Uterus (tissue), 4 donors: Measurements from ENCODE around the gene UPF3B. TPM values are rescaled to one million over a fixed set of nuclear protein-coding genes. Genes with fewer than 3 reads are reported as not detected.
A peak's percentile ranks its signal among the peaks of the same experiment; 100 is the strongest.

ENCODE experiments used
- DNase-seq, 2 donors: peaks; one replicate each; pipeline ENCODE4 v3.0.0-alpha.2; 2019 to 2020
- H3K27ac ChIP-seq, 2 donors: fragments of 200-600 bp; sonication (generic); 1 replicate in 1 of 2; 2 replicates in 1 of 2; pipeline ENCODE4 v1.5.1; 2016 to 2018
- H3K27me3 ChIP-seq, 2 donors: fragments of 200-600 bp; sonication (generic); one replicate each; pipeline ENCODE4 v1.5.1; 2018 to 2019; ENCODE audit warnings: control low read depth in 1 of 2
- H3K36me3 ChIP-seq, 2 donors: fragments of 200-600 bp; sonication (generic); one replicate each; pipeline ENCODE4 v1.5.1; 2019; ENCODE audit warnings: control low read depth in 1 of 2
- H3K4me1 ChIP-seq, 2 donors: fragments of 200-600 bp; sonication (generic); one replicate each; pipeline ENCODE4 v1.5.1; 2018 to 2019; ENCODE audit warnings: control low read depth in 1 of 2
- H3K4me3 ChIP-seq, 2 donors: fragments of 200-600 bp; sonication (generic); 1 replicate in 1 of 2; 2 replicates in 1 of 2; pipeline ENCODE4 v1.5.1; 2018 to 2019; ENCODE audit warnings: mild to moderate bottlenecking in 1 of 2
- H3K9me3 ChIP-seq, 2 donors: fragments of 200-600 bp; sonication (generic); one replicate each; pipeline ENCODE4 v1.5.1; 2019; ENCODE audit warnings: control low read depth in 1 of 2
- POLR2A ChIP-seq, 2 donors: fragments of 450-650 bp; IDR thresholded peaks; one replicate each; pipeline ENCODE4 v1.6.1; 2016; ENCODE audit warnings: antibody characterized with exemption in 2 of 2, mild to moderate bottlenecking in 1 of 2, moderate library complexity in 1 of 2
- intact Hi-C: fragments of 100-400 bp; cut with DNase I; formaldehyde crosslinking; loops from one replicate; pipeline ENCODE4 v1.15.1; 2023; ENCODE audit warnings: low total_unique reads
- small RNA-seq: library from RNA; depleted of rRNA; stranded (forward); fragments of <200 nt; gene quantifications from one replicate; pipeline ENCODE3, GENCODE V24; 2016
- total RNA-seq, 4 donors: library from RNA; depleted of rRNA in 3 of 4; stranded (reverse); fragments of >200 nt in 3 of 4; gene quantifications; one replicate each; pipeline versions ENCODE4 v1.1.0 to v1.2.4, GENCODE V29; 2014 to 2023
- TF ChIP-seq, protein P1 (sequence below), 4 experiments: fragments of 200-600 bp in 2 of 4; fragments of 450-650 bp in 2 of 4; sonication (generic) in 2 of 4; IDR thresholded peaks; one replicate each; pipeline ENCODE4 v1.5.1; 2016 to 2019; ENCODE audit warnings: antibody characterized with exemption in 4 of 4, mild to moderate bottlenecking in 2 of 4, moderate library complexity in 1 of 4
- donor health status: DM: yes; HTN: yes; CAD: no.

Gene UPF3B
- total RNA-seq, 4 donors from 2014 or later, result 1.8 to 9.8 (median 2.7) TPM

DNA sequence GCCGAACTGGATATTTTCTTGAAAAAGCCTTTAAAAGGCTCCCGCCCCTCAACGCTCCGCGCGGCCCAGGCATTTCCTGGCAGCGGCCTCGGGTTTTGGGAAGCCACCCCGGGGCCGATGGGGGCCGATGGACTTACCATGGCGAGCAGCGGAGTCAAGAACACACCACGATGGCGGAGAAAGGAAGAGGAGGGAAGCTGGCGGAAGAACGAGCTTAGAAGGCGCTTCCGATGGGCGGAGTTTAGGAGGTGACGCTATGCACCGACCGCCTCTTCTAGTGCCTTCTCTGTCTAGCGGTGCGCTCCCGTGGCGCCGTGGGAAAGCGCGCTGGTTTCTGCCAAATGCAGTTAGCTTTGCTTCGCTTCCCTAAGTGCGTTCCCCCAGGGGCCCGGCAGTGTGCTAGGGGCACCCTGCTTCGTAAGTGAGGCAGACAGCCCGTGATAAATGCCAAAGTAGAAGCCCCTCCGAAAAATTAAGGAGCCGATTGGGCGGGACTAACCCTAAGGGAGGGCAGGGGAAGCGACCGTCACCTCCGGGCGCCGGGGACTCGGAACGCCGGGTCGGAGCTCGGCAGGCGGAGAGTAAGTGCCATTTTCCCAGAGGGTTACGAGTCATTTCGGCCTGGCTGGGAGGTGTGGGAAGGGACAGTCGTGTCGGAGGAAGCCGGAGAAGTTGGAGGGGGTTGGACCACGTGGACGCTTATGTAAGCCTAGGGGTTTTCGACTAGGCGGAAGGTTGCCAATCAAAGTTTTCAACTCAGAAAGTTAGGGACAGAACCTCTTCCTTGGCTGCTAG is 61.1 kb downstream of the UPF3B start, which contains the start of gene RPL39:
Gene RPL39, minus strand, starts transcription at position 194 of the 795 bp plus-strand sequence. Its CDS starts 54 bp downstream, at position 140.
- Histone ChIP-seq H3K4me3 (peak within 1 kb of the TSS; percentile 56 to 58), H3K9me3 (no peaks in the 10 kb centered on the region), H3K4me1 (no peaks in the 10 kb centered on the region), H3K27me3 (no peaks in the 10 kb centered on the region), H3K27ac (peak within 1 kb of the TSS; percentile 95 to 96), H3K36me3 (no peaks in the 10 kb centered on the region)
- intact Hi-C loops, result no loop called here
- DNase-seq, result peak; percentile 82 to 83
- TF ChIP-seq, protein P1, sequence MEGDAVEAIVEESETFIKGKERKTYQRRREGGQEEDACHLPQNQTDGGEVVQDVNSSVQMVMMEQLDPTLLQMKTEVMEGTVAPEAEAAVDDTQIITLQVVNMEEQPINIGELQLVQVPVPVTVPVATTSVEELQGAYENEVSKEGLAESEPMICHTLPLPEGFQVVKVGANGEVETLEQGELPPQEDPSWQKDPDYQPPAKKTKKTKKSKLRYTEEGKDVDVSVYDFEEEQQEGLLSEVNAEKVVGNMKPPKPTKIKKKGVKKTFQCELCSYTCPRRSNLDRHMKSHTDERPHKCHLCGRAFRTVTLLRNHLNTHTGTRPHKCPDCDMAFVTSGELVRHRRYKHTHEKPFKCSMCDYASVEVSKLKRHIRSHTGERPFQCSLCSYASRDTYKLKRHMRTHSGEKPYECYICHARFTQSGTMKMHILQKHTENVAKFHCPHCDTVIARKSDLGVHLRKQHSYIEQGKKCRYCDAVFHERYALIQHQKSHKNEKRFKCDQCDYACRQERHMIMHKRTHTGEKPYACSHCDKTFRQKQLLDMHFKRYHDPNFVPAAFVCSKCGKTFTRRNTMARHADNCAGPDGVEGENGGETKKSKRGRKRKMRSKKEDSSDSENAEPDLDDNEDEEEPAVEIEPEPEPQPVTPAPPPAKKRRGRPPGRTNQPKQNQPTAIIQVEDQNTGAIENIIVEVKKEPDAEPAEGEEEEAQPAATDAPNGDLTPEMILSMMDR (IDR thresholded peaks at IDR 0.05), result no peak
- peak; percentile 2 to 59 for TF ChIP-seq POLR2A (IDR thresholded peaks at IDR 0.05)

DNA sequence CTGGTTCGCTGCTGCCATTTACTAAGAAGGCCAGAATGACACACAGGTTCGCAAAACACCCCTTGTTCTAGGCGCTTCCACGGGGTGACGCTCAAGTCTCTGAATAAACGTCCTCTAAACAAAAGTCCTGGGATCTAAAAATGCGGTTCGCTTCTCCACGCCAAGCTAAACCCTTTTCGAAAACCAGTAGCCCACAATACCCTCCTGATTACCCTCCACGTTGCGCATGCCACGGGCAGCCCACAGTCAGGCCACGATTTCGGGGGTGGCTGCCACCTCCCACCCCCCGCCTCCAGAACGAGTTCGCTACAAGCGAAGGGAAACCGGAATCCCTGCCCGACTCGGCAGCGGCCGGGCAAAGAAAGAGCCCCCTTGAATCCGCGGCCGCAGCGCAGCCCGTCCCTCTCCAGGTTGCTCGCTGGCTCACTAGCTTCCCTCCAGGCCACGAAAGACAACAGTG is 61.8 kb downstream of the UPF3B start:
- no peaks in the 10 kb centered on the region for H3K9me3 ChIP-seq
- H3K27ac ChIP-seq, result peak overlapping the region; percentile 95 to 96
- peak in 1 of 2 donors; percentile 21 for DNase-seq
- H3K36me3 ChIP-seq, result no peaks in the 10 kb centered on the region
- H3K4me1 ChIP-seq, result no peaks in the 10 kb centered on the region
- H3K4me3 ChIP-seq, result peak overlapping the region; percentile 56 to 58
- H3K27me3 ChIP-seq, result no peaks in the 10 kb centered on the region
- TF ChIP-seq, protein P1 (IDR thresholded peaks at IDR 0.05), result no peak
- TF ChIP-seq POLR2A (IDR thresholded peaks at IDR 0.05), result no peak
- intact Hi-C loops, result no loop called here

DNA sequence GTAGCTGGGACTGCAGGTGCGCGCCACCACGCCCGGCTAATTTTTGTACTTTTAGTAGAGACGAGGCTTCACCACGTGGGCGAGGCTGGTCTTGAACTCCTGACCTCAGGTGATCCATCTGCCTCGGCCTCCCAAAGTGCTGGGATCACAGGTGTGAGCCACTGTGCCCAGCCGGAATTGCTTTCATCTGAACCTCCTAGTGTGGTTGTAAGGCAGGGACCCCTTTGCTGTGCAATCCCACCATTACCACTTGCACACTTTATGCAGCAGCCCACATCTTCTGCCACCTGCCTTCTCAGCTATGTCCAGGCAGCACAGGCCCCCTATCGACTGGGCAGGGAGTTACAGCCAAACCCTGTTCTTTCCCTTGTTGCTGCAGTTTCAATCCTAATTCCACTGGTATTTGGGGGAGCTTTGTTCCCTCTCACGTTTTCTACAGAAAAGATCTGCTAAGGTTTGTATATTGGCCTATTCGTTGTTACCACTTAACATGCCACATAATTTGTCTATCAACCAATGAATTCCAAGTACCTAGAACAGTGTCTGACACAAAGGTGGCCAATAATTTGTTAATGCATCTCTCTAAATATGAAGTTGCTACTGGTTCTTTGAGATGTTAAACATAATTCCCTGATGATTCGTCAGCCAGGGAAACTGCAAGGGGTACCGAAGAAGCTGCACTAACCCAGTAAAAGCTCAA is 67.9 kb downstream of the UPF3B start:
- Histone ChIP-seq H3K36me3 (no peaks in the 10 kb centered on the region), H3K4me1 (no peaks in the 10 kb centered on the region), H3K27me3 (no peaks in the 10 kb centered on the region), H3K4me3 (no peak overlapping the region), H3K9me3 (no peaks in the 10 kb centered on the region), H3K27ac (no peak overlapping the region)
- TF ChIP-seq, protein P1 (IDR thresholded peaks at IDR 0.05), result no peak
- no peak for TF ChIP-seq POLR2A (IDR thresholded peaks at IDR 0.05)
- no peak for DNase-seq
- intact Hi-C loops, result no loop called here

Small RNA genes lying within 50 kb of the gene (small RNA-seq; reads per million reads assigned to genes)
- not detected for gene SNORA69

Other genes with a start within 250 kb of the UPF3B start
- 10 to 100 TPM in 1 of 4 donors, 1 to 10 TPM in 2, under 1 TPM in 1; 0.29 to 10.5 (median 6.0) TPM for gene NKRF, start 246.5 kb downstream of the UPF3B start, total RNA-seq
- 10 to 100 TPM in 2 of 4 donors, 1 to 10 TPM in 2; 1.8 to 34.8 (median 15.5) TPM for gene SEPTIN6, start 159.8 kb downstream of the UPF3B start, total RNA-seq
- under 1 TPM in 1 of 4 donors, not detected in 3; 0.69 TPM for gene SOWAHD, start 94.4 kb downstream of the UPF3B start, total RNA-seq
- 1,000 to 10,000 TPM; 2,055 to 6,062 (median 3,711) TPM for gene RPL39, start 61.3 kb downstream of the UPF3B start, total RNA-seq
- gene RNF113A, start 18.8 kb upstream of the UPF3B start, total RNA-seq, result 10 to 100 TPM in 2 of 4 donors, 1 to 10 TPM in 2; 6.2 to 15.1 (median 9.8) TPM
- gene NDUFA1, start 18.9 kb upstream of the UPF3B start, total RNA-seq, result 100 to 1,000 TPM in 1 of 4 donors, 10 to 100 TPM in 2, 1 to 10 TPM in 1; 5.1 to 112 (median 33.7) TPM
- gene AKAP14, start 42.9 kb upstream of the UPF3B start, total RNA-seq, result under 1 TPM in 1 of 4 donors, not detected in 3; 0.97 TPM
- gene NKAP, start 90.8 kb upstream of the UPF3B start, total RNA-seq, result 10 to 100 TPM in 1 of 4 donors, 1 to 10 TPM in 3; 1.5 to 13.7 (median 5.9) TPM
- gene RHOXF2B, start 224.7 kb upstream of the UPF3B start, total RNA-seq, result not detected